HG03280 (cell line): ENCODE data around the gene C9orf40.

Experiments used
- ATAC-seq: cut with Tn5 transposase; IDR thresholded peaks from one replicate; pipeline ENCODE4 v1.9.1; 2021; ENCODE audit warnings: mild to moderate bottlenecking, moderate library complexity; ENCODE audit not compliant: unreplicated experiment

C9orf40 gene

GRCh38 chr9:74942801-74943200 lies 9.9 kb downstream of the C9orf40 start:
- no peak for ATAC-seq

- no peak for ATAC-seq
Observed at GRCh38 chr9:74940600-74940999, 12.1 kb downstream of the C9orf40 start.

- ATAC-seq: no peak
Observed at GRCh38 chr9:74935008-74935407, 17.7 kb downstream of the C9orf40 start.

GRCh38 chr9:74921737-74922136 lies 31.0 kb downstream of the C9orf40 start:
- no peak for ATAC-seq

GRCh38 chr9:74920944-74921626 lies 31.6 kb downstream of the C9orf40 start:
- no peak for ATAC-seq

- ATAC-seq: no peak
Observed at GRCh38 chr9:74910036-74910435, 42.7 kb downstream of the C9orf40 start.

- no peak for ATAC-seq
Observed at GRCh38 chr9:74908665-74909064, 44.0 kb downstream of the C9orf40 start.

- ATAC-seq: no peak
Observed at GRCh38 chr9:74907085-74907484, 45.6 kb downstream of the C9orf40 start.

- ATAC-seq: no peak
Observed at GRCh38 chr9:74901001-74901400, 51.7 kb downstream of the C9orf40 start.
